ENCODE data around the gene PDIK1L.

- TF ChIP-seq CTCF (IDR thresholded peaks at IDR 0.05 in 8 of 11, conservative IDR thresholded peaks at IDR 0.05 in 3 of 11) (peak in 2 of 11 experiments; percentile 11 to 31), POLR2AphosphoS5 (IDR thresholded peaks at IDR 0.05) (peak; percentile 87 to 93 (median 91)), POLR2A (IDR thresholded peaks at IDR 0.05) (peak in 2 of 3 donors; percentile 8 to 26)
Observed at GRCh38 chr1:26111530-26112406, at the start of gene PDIK1L.
